GM19324 (cell line): ENCODE data around the gene KRT4.
"Not testable (repeated sequence)": the region's sequence is repeated elsewhere in the genome, so short reads cannot be mapped to it uniquely, and the experiment has no call there.

Experiments
- ATAC-seq: cut with Tn5 transposase; IDR thresholded peaks from one replicate; pipeline ENCODE4 v1.9.1; 2021; ENCODE audit warnings: mild to moderate bottlenecking, moderate library complexity; ENCODE audit not compliant: unreplicated experiment, low FRiP score

Gene KRT4

DNA sequence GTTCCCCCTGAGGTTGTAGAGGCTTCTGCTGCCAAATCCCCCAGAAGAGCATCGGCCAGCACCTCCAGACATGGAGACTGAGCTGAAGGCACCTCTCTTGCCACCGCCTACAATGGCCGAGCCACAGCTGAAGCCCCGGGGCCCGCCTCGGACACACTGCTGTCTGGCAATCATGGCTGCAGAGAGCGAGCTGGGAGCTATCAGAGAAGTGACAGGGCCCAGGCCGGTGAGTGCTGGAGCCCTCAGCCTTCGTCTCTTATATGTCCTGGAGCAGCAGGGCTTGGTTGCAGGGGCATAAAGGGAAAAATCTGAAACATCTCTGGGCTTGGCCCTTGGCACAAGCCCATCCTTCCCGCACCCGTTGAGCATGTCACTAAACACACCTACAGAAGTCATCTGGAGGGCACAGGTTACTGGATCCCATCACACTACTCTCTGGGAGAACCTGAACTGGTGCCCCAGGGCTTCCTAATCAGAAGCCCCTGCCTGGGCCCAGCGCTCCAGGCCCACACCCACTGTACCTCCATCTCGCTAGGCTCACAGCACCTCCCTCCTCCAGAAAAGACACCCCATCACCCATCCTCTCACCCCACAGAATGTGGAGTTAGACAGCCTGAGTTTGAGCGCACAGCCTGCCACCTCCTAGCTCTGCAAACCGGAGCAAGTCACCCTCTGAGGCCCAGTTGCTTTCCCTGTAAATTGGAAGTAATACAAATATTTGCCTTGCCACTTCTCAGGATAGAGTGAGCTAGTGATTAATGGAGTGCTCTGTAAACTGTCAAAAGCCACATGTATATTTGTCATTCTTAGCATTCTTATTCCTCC, at the start of gene KRT4:
Gene KRT4 (minus strand): TSS at position 232 of the 825 bp plus-strand sequence. CDS start 58 bp downstream, at position 174.
- ATAC-seq = no peak

DNA sequence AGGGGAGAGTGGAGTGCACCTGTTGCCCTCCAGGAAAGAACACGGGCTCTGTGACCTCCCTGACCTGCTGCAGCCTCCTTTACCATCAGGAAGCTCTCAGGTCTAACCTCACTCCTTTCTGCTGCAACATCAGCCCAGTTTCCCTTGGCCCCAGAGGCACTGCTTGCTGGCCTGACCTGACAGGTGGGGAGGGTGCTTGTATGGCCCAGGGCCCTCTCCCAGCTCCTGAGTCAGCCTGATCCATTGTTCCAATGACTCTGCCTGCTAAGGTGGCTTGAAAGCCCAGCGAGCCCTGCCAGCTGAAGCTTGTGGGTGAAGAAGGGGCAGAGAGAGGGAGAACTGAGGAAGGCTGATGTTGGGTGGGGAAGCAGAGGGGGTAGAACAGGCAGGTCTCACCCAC, 48.1 kb upstream of the KRT4 start:
- no peak for ATAC-seq

DNA sequence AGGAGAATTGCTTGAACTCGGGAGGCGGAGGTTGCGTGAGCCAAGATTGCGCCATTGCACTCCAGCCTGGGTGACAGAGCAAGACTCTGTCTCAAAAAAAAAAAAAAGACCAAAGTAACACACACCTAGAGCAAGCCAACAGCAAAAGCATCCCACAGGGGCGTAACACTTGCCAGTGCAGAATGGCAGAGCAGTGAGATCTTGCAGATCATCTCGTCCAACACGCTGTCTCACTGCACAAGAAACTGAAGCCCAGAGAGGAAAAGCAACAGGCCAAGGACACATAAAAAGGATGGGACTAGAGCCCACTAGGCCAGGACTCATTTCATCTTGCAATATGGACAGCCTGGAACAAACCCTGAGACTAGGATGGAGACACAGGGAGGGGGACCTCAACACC, 47.6 kb upstream of the KRT4 start:
- ATAC-seq = no peak

DNA sequence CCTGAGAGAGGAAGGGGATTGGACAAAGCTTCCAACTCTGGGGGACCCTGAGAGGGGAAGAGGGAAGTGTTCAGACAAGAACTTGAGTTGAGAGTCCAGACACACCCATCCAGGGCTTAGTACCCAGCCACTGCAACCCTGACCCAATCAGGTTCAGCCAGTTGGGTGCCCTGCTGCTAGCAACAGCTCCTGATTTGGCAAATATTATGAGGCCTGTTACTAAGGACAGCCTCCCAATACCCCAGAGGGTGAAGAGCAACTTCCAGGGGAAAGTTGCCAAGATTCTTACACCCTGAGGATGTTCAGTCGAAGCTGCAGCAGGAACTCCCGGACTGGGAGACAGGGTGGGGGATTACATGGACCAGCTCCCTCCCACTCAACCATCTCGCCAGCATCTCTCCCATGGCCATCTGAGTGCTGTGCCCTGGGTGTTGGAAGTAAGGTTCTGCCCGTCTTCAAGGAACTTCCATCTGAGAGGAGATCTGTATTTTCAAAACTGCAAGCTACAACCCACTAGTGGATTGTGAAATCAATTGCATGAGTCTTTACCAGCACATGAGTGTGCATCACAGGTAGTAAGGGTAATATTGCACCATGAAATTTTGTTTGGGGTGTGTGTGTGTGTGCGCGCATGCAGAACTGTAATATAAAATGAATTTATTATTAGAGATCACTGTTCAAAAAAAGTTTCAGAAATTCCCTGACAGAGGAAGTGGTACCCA, 46.3 kb upstream of the KRT4 start:
- ATAC-seq = no peak

DNA sequence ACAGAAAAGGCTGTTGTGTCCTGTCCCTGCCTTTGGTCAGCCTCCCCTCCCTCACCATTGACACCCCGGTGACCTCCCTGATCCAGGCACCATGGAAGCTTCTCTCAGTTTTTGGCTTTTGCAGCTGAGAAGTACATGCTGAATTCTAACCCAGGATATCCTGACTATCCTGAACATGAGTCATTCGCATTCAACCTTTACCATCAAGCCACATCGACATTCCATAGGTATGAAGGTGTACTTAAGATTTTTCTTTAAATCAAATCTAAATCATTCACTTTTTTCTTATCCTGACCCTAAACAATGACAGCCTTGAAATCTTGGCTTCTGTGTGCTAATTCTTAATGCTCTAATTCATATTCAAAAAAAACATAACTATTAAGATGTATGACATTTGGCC, 43.6 kb upstream of the KRT4 start:
- no peak for ATAC-seq

DNA sequence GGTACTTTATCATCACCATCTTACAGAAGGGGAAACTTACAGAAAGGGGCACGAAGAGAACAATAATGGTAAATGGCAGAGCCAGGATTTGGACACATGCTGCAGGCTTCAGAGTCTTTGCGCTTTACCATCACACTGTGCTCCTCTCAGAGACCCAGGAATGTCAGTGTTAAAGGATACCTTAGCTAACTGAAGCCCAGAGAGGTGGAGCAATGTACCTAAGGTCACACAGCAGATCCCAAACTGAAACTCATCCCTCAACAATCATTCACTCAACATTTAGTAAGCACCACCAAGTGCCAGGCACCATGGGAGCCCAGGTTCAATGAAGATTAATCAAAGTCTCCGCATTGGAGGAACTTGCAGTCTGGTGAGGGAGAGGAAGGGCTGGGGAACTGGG, 42.9 kb upstream of the KRT4 start:
- ATAC-seq = no peak

DNA sequence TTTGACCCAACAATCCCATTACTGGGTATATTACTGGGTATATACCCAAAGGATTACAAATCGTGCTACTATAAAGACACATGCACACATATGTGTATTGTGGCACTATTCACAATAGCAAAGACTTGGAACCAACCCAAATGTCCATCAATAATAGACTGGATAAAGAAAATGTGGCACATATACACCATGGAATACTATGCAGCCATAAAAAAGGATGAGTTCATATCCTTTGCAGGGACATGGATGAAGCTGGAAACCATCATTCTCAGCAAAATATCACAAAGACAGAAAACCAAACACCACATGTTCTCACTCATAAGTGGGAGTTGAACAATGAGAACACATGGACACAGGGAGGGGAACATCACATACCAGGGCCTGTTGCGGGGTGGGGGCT, 42.2 kb upstream of the KRT4 start:
- not testable (repeated sequence) for ATAC-seq

DNA sequence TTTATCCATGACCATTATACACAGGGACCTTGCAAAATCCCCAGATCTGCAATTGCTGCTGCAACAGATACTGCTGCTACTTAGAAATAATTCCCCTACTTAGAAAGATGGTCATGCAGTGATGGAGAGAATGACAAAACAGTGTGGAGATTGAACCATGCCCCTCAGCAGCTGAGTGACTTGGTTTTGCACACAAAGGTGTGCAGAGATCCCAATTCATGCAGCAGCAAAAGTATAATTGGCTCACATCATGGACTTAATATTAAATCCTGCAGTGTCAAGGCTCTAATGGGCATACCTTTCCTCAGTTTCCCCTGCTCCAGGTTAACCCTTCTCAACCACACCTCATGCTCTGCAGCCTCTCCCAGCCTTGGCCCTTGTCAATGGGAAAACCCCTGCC, 37.9 kb upstream of the KRT4 start:
- ATAC-seq = no peak

DNA sequence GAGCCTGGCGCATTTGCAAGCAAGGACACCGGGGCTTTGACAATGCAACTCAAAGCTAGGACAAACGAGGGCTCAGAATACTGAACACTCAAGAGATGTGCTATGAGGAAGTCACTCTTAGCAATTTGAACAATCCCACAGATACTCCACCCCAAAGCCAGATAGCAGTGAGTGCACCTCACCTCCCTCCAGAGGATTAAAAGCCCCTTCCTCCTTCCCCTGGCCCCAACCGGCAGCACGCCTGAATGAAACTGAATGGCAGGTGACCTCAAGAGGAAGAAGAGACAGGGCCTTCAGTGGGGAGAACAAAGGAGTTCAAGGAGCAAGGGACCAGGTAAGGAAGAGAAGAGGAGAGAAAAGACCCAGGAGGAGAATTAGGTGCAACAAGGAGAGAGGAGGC, 36.8 kb upstream of the KRT4 start:
- no peak for ATAC-seq

DNA sequence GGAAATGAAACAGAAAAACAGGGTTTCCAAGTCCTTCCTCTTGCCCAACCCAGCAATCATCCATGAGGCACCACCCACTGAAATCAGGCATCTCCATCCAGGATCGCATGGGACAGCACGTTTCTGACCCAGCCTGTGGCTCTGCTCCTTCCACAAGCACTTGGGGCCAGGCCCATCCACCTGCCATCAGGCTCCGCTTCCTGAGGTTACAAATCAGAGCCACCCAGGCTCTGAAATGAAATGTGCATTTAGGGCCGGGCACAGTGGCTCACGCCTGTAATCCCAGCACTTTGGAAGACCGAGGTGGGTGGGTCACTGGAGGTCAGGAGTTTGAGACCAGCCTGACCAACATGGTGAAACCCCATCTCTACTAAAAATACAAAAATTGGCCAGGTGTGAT, 35.6 kb upstream of the KRT4 start:
- no peak for ATAC-seq

DNA sequence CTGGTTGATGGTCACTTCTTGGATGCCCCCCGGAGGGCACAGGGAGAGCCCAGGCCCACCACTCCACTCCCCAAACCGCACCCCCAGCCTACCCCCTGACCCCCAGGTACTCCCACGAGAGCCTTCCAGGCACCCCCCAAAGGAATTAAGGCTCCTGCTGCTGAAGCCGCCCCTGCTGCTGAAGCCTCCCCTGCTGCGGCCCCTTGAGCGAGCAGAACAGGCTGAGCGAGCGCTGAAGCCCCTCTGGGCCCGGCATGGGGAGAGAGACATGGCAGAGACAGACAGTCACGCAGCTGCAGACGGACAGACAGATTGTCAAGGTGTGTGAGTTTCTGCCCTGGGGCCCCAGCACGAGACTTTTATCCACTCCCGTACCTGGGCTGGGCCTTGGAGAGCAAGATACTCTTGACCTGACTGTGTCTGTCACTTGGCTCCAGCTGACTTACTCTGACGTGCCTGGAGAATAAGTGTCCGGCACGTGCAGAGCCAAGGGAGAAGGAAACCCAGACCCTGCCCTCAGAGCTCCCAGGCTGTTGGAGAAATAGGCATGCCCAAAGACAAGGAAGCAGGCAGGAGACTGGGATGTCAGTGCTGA, 34.8 kb upstream of the KRT4 start, which contains the start of gene KRT78:
Gene KRT78 (minus strand): TSS at position 334 of the 595 bp plus-strand sequence. CDS start 64 bp downstream, at position 270.
- ATAC-seq = no peak

DNA sequence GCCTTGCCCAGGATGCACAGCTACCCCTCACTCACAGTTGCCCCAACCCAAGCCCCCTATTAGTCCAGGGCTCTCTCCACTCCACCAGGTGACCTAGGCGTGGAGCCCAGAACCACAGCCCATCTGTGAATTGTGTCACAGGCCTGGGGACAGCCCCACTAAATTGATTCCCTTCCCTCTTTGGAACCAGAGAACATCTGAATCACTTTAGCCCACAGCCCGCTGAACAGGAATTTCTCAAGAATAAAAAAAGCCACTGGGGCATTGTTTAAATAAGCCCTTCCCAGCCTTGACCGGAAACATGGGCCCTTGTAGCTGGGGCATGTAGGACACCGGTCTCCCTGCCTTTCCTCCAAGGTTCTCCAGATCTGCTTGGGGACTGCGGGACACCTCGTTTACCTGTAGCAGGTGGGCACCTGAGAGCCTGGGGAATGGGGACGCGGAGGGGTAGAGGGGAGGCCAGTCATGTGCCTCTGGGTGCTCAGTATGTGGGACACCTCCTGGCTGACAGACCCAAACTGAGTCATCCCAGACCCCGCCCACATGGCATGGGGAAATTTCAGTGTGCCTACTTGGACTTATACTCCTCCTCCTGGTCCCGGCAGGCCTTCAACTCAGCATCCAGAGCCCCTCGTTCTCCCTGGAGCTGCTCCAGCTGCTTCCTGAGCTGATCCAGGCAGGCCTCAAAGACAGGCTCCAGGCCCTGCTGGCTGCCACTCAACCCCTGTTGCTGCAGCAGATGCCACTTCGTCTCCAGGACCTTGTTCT, 33.6 kb upstream of the KRT4 start:
- ATAC-seq = no peak

DNA sequence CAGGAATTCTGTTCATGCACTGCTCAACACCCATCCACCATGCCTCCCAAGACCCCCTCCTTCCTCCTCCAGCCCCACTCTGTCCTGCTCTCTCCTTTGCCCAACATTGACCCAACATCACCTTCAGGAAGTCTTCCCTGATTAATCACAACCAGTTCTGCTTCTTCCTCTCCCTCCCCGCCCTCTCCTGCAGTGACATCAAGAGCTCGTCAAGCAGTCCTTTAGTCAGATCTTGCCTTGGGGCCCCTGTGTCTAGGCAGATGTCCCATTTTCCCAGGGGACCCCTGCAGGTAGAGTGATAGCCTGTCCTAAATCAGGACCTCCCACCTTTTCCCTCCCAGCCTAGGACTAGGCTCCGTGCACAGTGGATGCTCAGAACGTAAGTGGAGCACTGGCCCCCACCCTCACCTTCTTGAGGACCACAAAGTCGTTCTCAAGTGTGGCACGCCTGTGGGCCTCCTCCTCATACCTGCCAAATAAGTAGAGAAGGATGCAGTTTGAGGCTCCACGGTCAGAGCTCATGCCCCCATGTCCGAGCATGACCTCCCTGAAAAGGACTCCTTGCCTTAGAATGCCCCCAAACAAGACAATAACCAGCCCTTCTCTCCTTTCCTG, 32.5 kb upstream of the KRT4 start:
- ATAC-seq = no peak

DNA sequence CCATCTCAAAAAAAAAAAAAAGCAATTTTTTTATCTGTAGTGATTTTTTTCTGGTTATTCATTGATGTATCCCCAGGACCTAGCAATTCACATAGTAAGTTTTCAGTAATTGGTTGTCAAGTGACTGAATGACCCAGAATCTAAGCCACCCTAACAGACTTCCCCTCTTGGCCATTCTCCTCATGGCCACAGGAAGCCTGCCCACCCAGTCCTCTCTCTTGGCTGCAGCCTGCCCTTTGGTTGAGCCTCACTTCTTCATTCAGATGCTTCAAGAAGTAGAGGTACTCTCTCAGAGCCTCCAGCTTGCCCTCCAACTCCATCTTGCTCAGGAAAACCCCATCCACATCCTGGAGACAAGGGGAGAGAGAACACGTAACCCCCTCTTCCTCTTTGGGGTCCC, 32.0 kb upstream of the KRT4 start:
- no peak for ATAC-seq

DNA sequence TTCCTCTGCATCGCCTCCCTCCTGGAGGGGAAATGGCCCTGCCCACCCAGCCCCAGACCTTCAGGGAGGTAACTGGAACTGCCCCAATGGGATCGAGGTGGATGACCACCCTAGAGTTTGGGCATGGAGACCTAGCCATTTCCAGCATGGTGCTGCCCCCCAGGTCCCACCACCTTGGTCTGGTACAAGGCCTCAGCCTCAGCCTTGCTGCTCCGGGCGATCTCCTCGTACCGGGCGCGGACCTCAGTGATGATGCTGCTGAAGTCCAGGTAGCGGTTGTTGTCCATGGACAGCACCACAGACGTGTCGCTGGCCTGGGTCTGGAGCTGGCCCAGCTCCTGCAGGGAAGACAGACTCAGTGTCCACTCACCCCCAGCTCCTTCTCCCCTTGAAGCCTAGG, 30.5 kb upstream of the KRT4 start:
- ATAC-seq = no peak

DNA sequence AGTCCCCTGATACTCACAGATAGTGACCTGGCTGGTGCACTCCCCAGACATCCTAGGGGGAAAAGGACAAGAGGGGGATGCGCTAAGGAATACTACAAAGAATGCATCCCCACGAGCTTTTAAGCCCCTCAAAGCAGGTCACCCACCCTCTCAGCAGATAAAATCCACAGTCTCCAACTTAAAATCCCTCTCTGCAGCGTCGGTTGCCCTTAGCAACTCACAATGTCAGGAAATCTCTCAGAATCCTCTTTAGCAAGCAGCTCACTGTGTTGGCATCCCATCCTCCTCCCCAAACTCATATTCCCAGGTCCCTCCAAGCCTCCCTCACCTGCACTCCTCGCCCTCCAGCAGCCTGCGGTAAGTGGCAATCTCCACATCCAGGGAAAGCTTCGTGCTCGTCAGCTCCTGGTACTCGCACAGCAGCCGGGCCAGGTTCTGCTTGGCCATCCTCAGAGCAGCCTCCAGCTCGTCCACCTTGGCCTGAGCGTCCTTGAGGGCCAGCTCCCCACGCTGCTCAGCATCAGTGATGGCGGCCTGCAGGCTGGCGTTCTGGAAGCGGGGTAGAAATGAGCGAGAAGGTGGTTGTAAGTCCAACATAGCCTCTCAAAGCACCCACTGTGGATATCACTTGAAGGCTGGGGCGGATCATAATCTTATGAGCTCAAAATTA, 25.7 kb upstream of the KRT4 start:
- no peak for ATAC-seq

DNA sequence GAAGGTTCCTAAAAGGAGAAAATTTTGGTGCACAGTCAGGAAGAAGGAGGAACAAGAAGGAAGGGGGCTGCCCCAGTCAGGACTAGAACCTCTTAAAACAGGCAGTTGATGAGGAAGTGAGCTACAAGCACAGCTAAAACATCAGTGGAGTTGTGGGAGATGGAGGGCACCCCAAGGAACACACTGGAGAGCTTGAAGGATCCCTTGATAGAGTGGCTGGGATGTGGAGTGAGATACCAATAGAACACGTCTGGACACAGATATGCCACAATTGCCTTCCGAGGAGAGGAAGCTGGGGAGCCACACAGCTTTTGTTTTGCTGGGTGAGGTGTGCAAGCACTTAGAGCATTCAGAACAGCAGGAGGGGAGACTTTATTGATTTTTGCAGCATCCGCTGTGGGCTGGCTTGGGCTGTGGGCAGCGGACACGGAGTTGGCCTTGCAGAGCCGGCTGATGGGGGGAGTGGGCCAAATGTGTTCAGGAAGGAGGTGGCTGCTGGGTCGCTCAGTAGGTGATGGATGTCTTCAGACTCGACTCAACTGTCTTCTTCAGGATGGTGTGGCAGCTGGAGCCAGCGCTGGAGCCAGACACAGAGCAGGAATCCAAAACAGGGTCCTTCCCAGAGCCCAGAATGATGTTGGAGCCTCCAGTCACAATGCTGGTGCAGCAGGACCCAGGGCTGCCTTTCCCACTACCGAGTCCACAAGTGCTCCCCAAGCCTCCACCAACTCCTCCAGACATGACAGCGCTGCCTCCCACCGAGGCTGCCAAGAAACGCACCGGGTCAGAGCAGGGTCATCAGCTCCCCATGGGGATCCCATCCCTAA, 24.9 kb upstream of the KRT4 start:
- no peak for ATAC-seq

DNA sequence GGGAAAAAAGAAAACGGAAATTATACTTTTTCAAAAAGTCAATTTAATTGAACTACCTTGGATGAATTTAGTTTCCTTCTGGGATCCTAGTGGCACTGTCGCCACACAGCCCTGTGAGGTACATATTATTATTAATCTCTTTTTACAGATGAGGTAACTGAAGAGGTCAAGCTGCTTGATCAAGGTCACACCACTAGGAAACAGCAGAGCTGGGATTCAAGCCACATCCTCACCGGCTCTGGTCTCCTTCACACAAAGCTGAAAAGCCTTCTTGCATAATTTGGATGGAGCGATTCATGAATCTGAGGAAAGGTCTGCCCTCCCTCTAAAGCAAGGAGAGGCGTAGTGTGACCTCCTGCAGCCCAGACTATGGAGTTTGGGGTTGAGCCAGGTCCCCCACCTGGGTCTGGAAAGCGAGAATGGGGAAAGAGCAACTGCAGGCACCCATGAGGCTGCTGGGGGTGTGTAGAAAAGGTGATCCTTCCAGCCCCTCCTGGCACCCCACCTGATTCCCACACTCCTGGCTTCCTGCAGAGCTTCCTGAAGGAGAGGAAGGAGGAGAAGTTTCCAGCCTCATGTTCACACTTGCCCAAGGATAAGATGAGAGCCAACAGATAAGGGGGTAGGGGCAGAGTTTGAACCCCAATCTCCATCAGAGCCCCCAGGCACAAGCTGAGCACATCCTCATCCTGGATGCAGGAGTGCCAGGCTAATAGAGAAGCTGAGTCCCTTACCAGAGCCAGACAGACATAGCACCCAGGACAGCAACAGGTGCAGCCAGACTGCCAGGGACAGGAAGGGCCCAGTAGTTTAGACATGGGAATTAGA, 24.1 kb upstream of the KRT4 start:
- no peak for ATAC-seq
